Activated CD4-positive, alpha-beta T cell treated with anti-CD3 and anti-CD28 coated beads, Interleukin-2, Interleukin-4, amounts not matched to agents 100 ng/mL and 50 ng/mL, durations not matched to agents 16 hours and 8 hours (primary cell): ENCODE measurements around the gene AEN.
A peak's percentile ranks its signal among the peaks of the same experiment; 100 is the strongest.

ENCODE experiments used
- DNase-seq: peaks from one replicate; pipeline ENCODE4 v3.0.0-alpha.2; 2020; ENCODE audit warnings: low spot score

AEN gene

DNA sequence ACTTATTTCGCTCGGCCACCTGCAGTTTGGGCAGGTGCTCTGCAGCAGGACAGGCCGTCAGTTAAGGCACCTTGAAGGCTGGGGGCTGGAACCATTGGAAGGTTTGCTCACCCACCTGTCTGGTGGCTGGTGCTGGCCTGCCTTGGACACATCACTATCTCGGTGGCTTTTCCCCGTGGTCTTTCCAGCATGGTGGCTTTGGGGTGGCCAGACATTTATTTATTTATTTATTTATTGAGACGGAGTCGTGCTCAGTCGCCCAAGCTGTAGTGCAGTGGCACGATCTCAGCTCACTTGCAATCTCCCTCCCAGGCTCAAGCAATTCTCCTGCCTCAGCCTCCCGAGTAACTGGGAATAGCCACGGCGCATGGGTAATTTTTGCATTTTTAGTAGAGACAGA lies 29.4 kb downstream of the AEN start:
- no peak for DNase-seq

DNA sequence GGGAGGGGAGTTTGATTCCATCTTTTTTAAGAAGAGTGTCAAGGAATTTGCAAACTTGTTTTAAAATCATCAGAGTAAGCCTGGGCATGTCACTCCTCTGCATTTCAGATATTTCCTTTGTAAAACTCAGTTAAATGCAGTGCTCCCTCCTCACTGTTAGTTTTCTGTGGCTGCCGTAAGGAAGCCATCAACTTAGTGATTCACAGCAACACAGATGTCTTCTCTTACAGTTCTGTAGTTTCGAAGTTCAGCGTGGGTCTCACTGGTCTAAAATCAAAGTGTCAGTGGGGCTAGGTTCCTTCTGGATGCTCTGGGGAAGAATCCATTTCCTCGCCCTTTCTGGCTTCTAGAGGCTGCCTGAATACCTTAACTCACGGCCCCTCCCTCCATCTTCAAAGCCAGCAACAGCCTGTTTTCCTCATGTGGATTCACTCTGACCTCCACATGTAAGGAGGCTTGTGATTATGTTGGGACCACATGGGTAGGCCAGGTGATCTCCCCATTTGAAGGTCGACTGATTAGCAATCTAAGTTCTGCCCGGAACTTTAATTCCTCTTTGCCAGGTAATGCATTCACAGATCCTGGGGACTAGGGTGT lies 30.1 kb downstream of the AEN start:
- no peak for DNase-seq

GRCh38 chr15:88651971-88652370 lies 30.8 kb downstream of the AEN start:
- no peak for DNase-seq

- DNase-seq: no peak
Measured at GRCh38 chr15:88652456-88653199, 31.5 kb downstream of the AEN start.

DNA sequence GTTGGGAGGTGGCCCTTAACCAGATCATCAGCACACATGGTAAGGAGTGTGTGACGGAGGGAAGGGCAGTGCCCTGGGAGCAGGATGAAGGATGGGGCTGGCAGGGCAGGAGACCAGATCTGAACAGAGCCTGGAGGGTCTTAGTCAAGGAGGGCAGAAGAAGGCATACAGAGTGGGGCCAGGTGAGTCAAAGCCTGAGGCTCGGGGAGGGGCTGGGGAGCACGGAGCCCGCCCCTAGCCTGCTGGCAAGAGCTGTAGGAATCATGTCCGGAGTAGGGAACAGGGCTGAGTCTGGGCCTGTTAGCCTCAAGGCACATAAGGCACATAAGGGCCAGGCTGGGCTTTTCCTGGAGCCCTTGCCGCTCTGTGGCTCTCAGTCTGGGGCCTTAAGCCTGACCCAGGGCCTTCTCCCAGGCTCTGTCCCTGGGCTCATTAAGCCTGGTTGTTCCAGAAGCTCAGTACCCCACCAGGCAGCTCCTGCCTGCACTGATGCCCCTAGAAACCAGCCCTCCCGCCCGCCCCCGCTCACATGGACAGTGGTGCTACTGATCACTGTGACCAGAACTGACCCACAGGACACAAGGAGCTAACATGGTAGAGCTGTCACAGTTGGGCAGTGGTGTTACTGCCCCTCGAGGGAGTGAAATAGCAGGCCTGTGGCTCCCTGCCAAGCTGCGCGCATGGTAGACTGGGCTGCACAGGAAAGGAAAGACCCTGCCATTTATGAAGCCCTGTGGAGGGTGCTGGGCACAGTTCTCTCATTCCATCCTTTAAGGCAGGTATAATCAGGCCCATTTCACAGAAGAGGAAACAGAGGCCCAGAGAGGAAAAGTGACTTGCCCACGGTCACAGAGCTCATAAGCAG lies 32.3 kb downstream of the AEN start:
- no peak for DNase-seq

GRCh38 chr15:88654430-88655102 lies 33.4 kb downstream of the AEN start:
- DNase-seq: no peak

DNA sequence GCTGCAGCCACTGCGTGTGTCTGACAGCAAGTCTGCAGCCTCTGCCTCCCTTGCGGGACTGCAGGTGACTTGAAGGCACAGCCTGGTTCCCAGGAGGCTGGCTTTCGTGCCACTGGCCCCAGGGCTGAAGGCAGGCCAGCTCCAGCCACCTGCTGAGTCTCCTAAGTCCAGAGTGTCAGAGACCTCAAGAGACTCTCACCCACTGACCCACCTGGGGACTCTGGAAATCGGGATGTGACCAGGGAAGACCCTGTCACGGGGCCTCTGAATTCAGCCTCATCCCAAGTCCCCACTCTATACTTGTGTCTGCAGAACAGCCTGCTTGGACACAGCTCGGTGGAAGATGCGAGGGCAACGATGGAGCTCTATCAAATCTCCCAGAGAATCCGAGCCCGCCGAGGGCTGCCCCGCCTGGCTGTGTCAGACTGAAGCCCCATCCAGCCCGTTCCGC lies 34.0 kb downstream of the AEN start:
- no peak for DNase-seq

GRCh38 chr15:88655800-88656488 lies 34.8 kb downstream of the AEN start:
- DNase-seq: no peak

DNA sequence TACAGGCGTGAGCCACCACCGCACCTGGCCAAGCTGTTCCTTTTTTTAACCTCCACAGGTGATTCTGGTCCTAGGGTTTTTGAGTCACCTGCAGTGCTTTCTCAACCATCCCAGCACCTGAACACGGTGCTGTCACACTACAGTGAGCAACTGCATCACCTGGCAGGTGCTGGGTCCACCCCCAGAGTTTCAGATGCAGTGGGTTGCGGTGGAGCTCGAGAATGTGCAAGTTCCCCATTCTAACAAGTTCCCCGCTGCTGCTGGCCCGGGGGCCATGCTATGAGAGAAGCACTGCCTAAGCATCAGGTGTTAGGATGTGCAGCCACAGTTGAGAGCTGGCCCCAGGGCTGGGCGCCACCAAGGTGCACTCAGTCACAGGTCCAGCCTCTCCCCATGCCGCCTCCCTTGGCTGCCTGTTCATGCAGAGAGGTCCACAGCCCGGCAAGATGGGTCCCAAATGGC lies 35.7 kb downstream of the AEN start:
- no peak for DNase-seq

- no peak for DNase-seq
Measured at GRCh38 chr15:88657326-88658069, 36.4 kb downstream of the AEN start.

GRCh38 chr15:88658070-88658965 lies 37.2 kb downstream of the AEN start:
- no peak for DNase-seq

DNA sequence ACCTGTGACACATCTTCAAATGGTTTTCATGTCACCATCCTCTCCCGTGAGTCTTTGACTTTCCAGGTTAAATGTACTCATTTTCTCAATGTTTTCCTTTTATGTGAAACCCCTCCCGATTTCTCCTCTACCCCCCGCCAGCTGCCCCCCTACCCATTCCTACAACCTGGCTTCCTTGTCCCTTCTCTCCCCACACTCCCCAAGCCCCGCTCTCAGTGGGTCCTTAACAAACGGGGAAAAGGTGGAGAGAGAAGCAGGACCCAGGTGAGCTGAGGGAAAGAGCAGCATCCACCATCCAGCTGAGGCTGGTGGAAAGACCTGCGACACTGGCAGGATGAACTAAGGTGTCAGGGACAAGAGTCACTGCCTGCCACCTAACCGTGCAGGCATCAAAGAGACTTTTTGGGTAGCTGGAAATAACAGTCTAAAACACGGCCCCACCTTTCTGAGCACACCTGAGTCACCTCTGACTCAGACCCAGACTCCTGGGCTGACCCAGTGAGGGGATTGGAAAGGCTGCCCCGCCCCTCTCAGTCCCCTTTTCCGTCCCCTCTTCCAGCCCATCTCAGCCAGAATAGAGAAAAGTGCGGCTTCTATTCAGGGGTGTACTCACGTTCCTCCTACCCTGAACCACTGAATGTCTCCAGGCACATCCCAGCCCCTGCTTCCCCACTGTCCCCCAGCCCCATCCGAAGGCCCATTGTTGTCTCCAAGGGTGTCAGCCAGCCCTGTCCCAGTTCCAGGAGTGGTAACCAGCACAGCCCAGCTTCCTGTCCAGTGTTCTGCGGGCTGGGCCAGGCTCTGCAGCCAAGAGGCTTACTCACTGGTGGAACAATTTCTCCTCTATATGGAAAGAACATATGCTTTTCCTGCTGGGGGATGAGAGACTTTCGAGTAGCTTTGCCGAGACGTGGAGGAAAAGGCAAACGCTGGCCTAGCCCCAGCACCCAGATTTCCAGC lies 38.1 kb downstream of the AEN start:
- no peak for DNase-seq

- no peak for DNase-seq
Measured at GRCh38 chr15:88661041-88661700, 40.0 kb downstream of the AEN start.

- DNase-seq: no peak
Measured at GRCh38 chr15:88661761-88662556, 40.8 kb downstream of the AEN start.

GRCh38 chr15:88663141-88663621 lies 42.0 kb downstream of the AEN start:
- no peak for DNase-seq

GRCh38 chr15:88664151-88664778 lies 43.1 kb downstream of the AEN start:
- peak; percentile 28 for DNase-seq

- DNase-seq: no peak
Measured at GRCh38 chr15:88674661-88675060, 53.5 kb downstream of the AEN start.
